H9 (cell line): ENCODE results near the gene FAM3A. TPM values are rescaled to one million over a fixed set of nuclear protein-coding genes. Genes with fewer than 3 reads are reported as not detected.
"Not testable (repeated sequence)": the region's sequence is repeated elsewhere in the genome, so short reads cannot be mapped to it uniquely, and the experiment has no call there.

Experiments used
- DNase-seq: peaks from one replicate; pipeline ENCODE4 v3.0.0-alpha.2; 2017
- H2AFZ ChIP-seq: one replicate; pipeline ENCODE4 v1.6.1; 2013; ENCODE audit warnings: mild to moderate bottlenecking, low read length, control low read depth, moderate library complexity
- H2AK5ac ChIP-seq: 2 replicates; pipeline ENCODE4 v1.6.1; 2013; ENCODE audit warnings: low read length, control low read depth, mixed read lengths; ENCODE audit not compliant: insufficient read length
- H2BK120ac ChIP-seq: one replicate; pipeline ENCODE4 v1.6.1; 2013; ENCODE audit warnings: low read depth, mild to moderate bottlenecking, low read length, control low read depth, inconsistent platforms; ENCODE audit not compliant: poor library complexity, severe bottlenecking
- H2BK12ac ChIP-seq: 2 replicates; pipeline ENCODE4 v1.6.1; 2013; ENCODE audit warnings: low read length, control low read depth, mixed read lengths, low read depth; ENCODE audit not compliant: insufficient read length
- H2BK15ac ChIP-seq: 2 replicates; pipeline ENCODE4 v1.6.1; 2013; ENCODE audit warnings: low read depth, low read length, control low read depth
- H2BK20ac ChIP-seq: one replicate; pipeline ENCODE4 v1.6.1; 2013; ENCODE audit warnings: low read depth, mild to moderate bottlenecking, low read length, control low read depth, inconsistent platforms; ENCODE audit not compliant: poor library complexity, severe bottlenecking
- H2BK5ac ChIP-seq: 2 replicates; pipeline ENCODE4 v1.6.1; 2013; ENCODE audit warnings: low read length, control low read depth, mixed read lengths; ENCODE audit not compliant: insufficient read length
- H3K14ac ChIP-seq: 2 replicates; pipeline ENCODE4 v1.6.1; 2013; ENCODE audit warnings: low read length, control low read depth; ENCODE audit not compliant: insufficient read depth
- H3K18ac ChIP-seq: 2 replicates; pipeline ENCODE4 v1.6.1; 2013; ENCODE audit warnings: low read depth, mild to moderate bottlenecking, mixed read lengths, low read length, control low read depth; ENCODE audit not compliant: insufficient read length
- H3K23ac ChIP-seq: 2 replicates; pipeline ENCODE4 v1.6.1; 2013; ENCODE audit warnings: low read length, control low read depth, mixed read lengths, low read depth; ENCODE audit not compliant: insufficient read length
- H3K23me2 ChIP-seq: 2 replicates; pipeline ENCODE4 v1.6.1; 2013; ENCODE audit warnings: low read depth, mild to moderate bottlenecking, mixed read lengths, low read length, control low read depth; ENCODE audit not compliant: insufficient read length, poor library complexity, severe bottlenecking
- H3K27ac ChIP-seq: 2 replicates; pipeline ENCODE4 v1.5.1; 2013; ENCODE audit warnings: low read length, control low read depth, mixed read lengths, low read depth; ENCODE audit not compliant: insufficient read length
- H3K27me3 ChIP-seq: 2 replicates; pipeline ENCODE4 v1.6.1; 2013; ENCODE audit warnings: low read length, control low read depth, inconsistent platforms; ENCODE audit not compliant: insufficient read depth
- H3K4ac ChIP-seq: 2 replicates; pipeline ENCODE4 v1.6.1; 2013; ENCODE audit warnings: low read depth, mild to moderate bottlenecking, control low read depth, inconsistent platforms, low read length, moderate library complexity
- H3K4me1 ChIP-seq: 2 replicates; pipeline ENCODE4 v1.6.1; 2013; ENCODE audit warnings: low read length, control low read depth, inconsistent platforms; ENCODE audit not compliant: insufficient read depth
- H3K4me2 ChIP-seq: 2 replicates; pipeline ENCODE4 v1.6.1; 2013; ENCODE audit warnings: low read length, control low read depth, mixed read lengths; ENCODE audit not compliant: insufficient read length, insufficient read depth
- H3K56ac ChIP-seq: 2 replicates; pipeline ENCODE4 v1.6.1; 2013; ENCODE audit warnings: low read depth, mild to moderate bottlenecking, mixed read lengths, low read length, control low read depth; ENCODE audit not compliant: insufficient read length
- H3K79me1 ChIP-seq: 2 replicates; pipeline ENCODE4 v1.6.1; 2013; ENCODE audit warnings: low read depth, mild to moderate bottlenecking, moderate library complexity, low read length, control low read depth, inconsistent platforms; ENCODE audit not compliant: insufficient read depth, poor library complexity, severe bottlenecking
- H3K79me2 ChIP-seq: 2 replicates; pipeline ENCODE4 v1.6.1; 2013; ENCODE audit warnings: low read length, control low read depth, inconsistent platforms; ENCODE audit not compliant: insufficient read depth
- H3K9ac ChIP-seq: 2 replicates; pipeline ENCODE4 v1.6.1; 2013; ENCODE audit warnings: low read length, control low read depth, mixed read lengths; ENCODE audit not compliant: insufficient read length; ENCODE audit errors: extremely low read depth
- H3K9me3 ChIP-seq: one replicate; pipeline ENCODE4 v1.6.1; 2013; ENCODE audit warnings: low read depth, low read length, inconsistent platforms; ENCODE audit not compliant: control insufficient read depth
- H3T11ph ChIP-seq: one replicate; pipeline ENCODE4 v1.6.1; 2013; ENCODE audit warnings: mild to moderate bottlenecking, low read length, control low read depth, inconsistent platforms
- H4K20me1 ChIP-seq: one replicate; pipeline ENCODE4 v1.6.1; 2013; ENCODE audit not compliant: control insufficient read depth, insufficient read length, insufficient read depth
- H4K5ac ChIP-seq: 2 replicates; pipeline ENCODE4 v1.6.1; 2013; ENCODE audit warnings: low read depth, mild to moderate bottlenecking, mixed read lengths, low read length, control low read depth; ENCODE audit not compliant: insufficient read length
- H4K8ac ChIP-seq: replicated peaks from 2 replicates; pipeline ENCODE4 v1.6.1; 2013; ENCODE audit warnings: low read length, control low read depth, mixed read lengths, low read depth; ENCODE audit not compliant: insufficient read length
- H4K91ac ChIP-seq: 2 replicates; pipeline ENCODE4 v1.6.1; 2013; ENCODE audit warnings: low read depth, mild to moderate bottlenecking, moderate library complexity, mixed read lengths, low read length, control low read depth; ENCODE audit not compliant: insufficient read length
- H3K27ac Mint-ChIP-seq, 3 experiments: 2 replicates in 2 of 3; 3 replicates in 1 of 3; pipeline ENCODE4 v1.8.0; 2020 to 2021; ENCODE audit warnings: mixed read lengths in 3 of 3, mild to moderate bottlenecking in 1 of 3, moderate library complexity in 1 of 3
- H3K27me3 Mint-ChIP-seq: 2 replicates; pipeline ENCODE4 v1.8.0; 2021; ENCODE audit warnings: low read depth, mild to moderate bottlenecking, moderate library complexity, mixed read lengths
- H3K36me3 Mint-ChIP-seq, 3 experiments: 2 replicates in 2 of 3; 3 replicates in 1 of 3; pipeline ENCODE4 v1.8.0; 2020 to 2021; ENCODE audit warnings: low read depth in 3 of 3, mixed read lengths in 3 of 3; ENCODE audit not compliant: insufficient read depth in 1 of 3
- H3K4me1 Mint-ChIP-seq, 2 experiments: 2 replicates each; pipeline ENCODE4 v1.8.0; 2020; ENCODE audit warnings: mixed read lengths in 2 of 2
- H3K4me3 Mint-ChIP-seq, 2 experiments: 2 replicates in 1 of 2; 3 replicates in 1 of 2; pipeline ENCODE4 v1.8.0; 2020 to 2021; ENCODE audit warnings: mild to moderate bottlenecking in 2 of 2, mixed read lengths in 2 of 2, moderate library complexity in 1 of 2
- H3K9me3 Mint-ChIP-seq, 2 experiments: 2 replicates in 1 of 2; 3 replicates in 1 of 2; pipeline ENCODE4 v1.8.0; 2020; ENCODE audit warnings: mild to moderate bottlenecking in 2 of 2, mixed read lengths in 2 of 2, moderate library complexity in 1 of 2
- CTCF ChIP-seq: fragments of 200-600 bp; sonication (generic); conservative IDR thresholded peaks from 3 replicates; pipeline ENCODE4 v1.8.0; 2021; ENCODE audit warnings: antibody characterized with exemption, mild to moderate bottlenecking
- WGBS: extraction: QIAGEN DNeasy Blood & Tissue Kit; methylation state at CpG from one replicate; pipeline ENCODE4 v1.1.7; 2013; ENCODE audit warnings: missing lambda C conversion rate, low lambda C conversion rate, mixed read lengths; ENCODE audit not compliant: insufficient read length; ENCODE audit errors: extremely low coverage; 5-methylcytosine and 5-hydroxymethylcytosine counted together
- long read RNA-seq: library from polyadenylated mRNA; unstranded; transcript quantifications from one replicate; pipeline ENCODE4 v2.0.0, GENCODE V29; 2020
- total RNA-seq: library from RNA; stranded (reverse); gene quantifications from 2 replicates; pipeline ENCODE4 v1.2.1, GENCODE V29; 2021

Gene FAM3A
- 21.0 and 22.8 TPM in 2 replicates for total RNA-seq
- long read RNA-seq, transcript FAM3A-215 (9 exons, 1,800 nt), result major isoform, 36 of 176 reads
- long read RNA-seq, transcript FAM3A-201 (11 exons, 1,815 nt), result minor isoform, 10 of 176 reads
- long read RNA-seq, transcript FAM3A-222 (10 exons, 1,901 nt), result minor isoform, 18 of 176 reads
- long read RNA-seq, transcript FAM3A-202 (10 exons, 1,712 nt), result minor isoform, 33 of 176 reads
- long read RNA-seq, partial matches to known transcripts, result 11 of 176 reads
- long read RNA-seq, other reads (novel, unspliced or antisense), result 41 of 176 reads

GRCh38 chrX:154515966-154516655 is at the start of gene FAM3A:
TSS of gene FAM3A (minus strand) at chrX:154516232. CDS start at chrX:154515772, 460 bp downstream.
- Mint-ChIP-seq H3K4me3 (peak within 1 kb of the TSS; percentile 74 to 85), H3K4me1 (peaks cover 14 to 17% of the 10 kb centered on the region in 2 experiments), H3K36me3 (peaks cover 5 to 8% (median 7%) of the 10 kb centered on the region in 3 experiments; a peak in 5 of 7 replicates), H3K27ac (peak within 1 kb of the TSS; percentile 94 to 99 (median 95); a peak in 6 of 7 replicates), H3K27me3 (peaks cover 13% of the 10 kb centered on the region), H3K9me3 (peaks cover 49 to 50% of the 10 kb centered on the region in 2 experiments)
- Histone ChIP-seq H3K4ac (no peak within 1 kb of the TSS), H3K27ac (peak within 1 kb of the TSS; percentile 33), H2BK20ac (no peak within 1 kb of the TSS), H3K79me1 (no peaks in the 10 kb centered on the region), H2BK120ac (no peak within 1 kb of the TSS), H2BK12ac (no peak within 1 kb of the TSS), H3K56ac (no peak within 1 kb of the TSS), H3K14ac (peak within 1 kb of the TSS; percentile 89), H2AFZ (no peak within 1 kb of the TSS), H4K91ac (no peak within 1 kb of the TSS), H3K4me1 (no peaks in the 10 kb centered on the region), H3K23me2 (peaks cover 15% of the 10 kb centered on the region), H3T11ph (no peak within 1 kb of the TSS), H2BK15ac (no peak within 1 kb of the TSS), H3K18ac (peak within 1 kb of the TSS; percentile 68), H3K9ac (peak within 1 kb of the TSS; percentile 13), H3K9me3 (peaks cover 13% of the 10 kb centered on the region), H3K4me2 (peak within 1 kb of the TSS; percentile 71), H3K27me3 (no peaks in the 10 kb centered on the region; the same call in 1 of the 2 replicates), H2AK5ac (no peak within 1 kb of the TSS), H4K20me1 (no peaks in the 10 kb centered on the region), H4K5ac (no peak within 1 kb of the TSS), H2BK5ac (no peak within 1 kb of the TSS), H3K79me2 (no peaks in the 10 kb centered on the region), H4K8ac (no peak within 1 kb of the TSS), H3K23ac (no peak within 1 kb of the TSS)
- TF ChIP-seq CTCF, result no peak
- no CpG with 5 or more reads among the region's 59 CpGs for WGBS
- peak; percentile 91 for DNase-seq

GRCh38 chrX:154562295-154562694 is 46.3 kb upstream of the FAM3A start:
- not testable (repeated sequence) for H3K79me1 ChIP-seq, H3K4me3 Mint-ChIP-seq, H3K27ac Mint-ChIP-seq, H3K18ac ChIP-seq, H3K36me3 Mint-ChIP-seq, H2BK20ac ChIP-seq, H3K56ac ChIP-seq, H3K14ac ChIP-seq, H3K4ac ChIP-seq, H3K9ac ChIP-seq, H2AFZ ChIP-seq, H4K20me1 ChIP-seq, H2BK120ac ChIP-seq, H2BK15ac ChIP-seq, H2AK5ac ChIP-seq, H3K9me3 Mint-ChIP-seq, H3T11ph ChIP-seq, H3K79me2 ChIP-seq, H3K27me3 ChIP-seq, H4K8ac ChIP-seq, H3K23ac ChIP-seq, H3K27ac ChIP-seq, H3K4me1 ChIP-seq, H3K27me3 Mint-ChIP-seq, H3K4me1 Mint-ChIP-seq, H4K91ac ChIP-seq, H3K4me2 ChIP-seq, H3K9me3 ChIP-seq, H2BK5ac ChIP-seq, H2BK12ac ChIP-seq, H4K5ac ChIP-seq, DNase-seq, H3K23me2 ChIP-seq
- no CpG with 5 or more reads among the region's 10 CpGs for WGBS
